ENCODE measurements around the gene ZNF445.

Gene ZNF445

GRCh38 chr3:44416031-44417030 lies 61.1 kb downstream of the ZNF445 start:
- TF ChIP-seq, protein P1, sequence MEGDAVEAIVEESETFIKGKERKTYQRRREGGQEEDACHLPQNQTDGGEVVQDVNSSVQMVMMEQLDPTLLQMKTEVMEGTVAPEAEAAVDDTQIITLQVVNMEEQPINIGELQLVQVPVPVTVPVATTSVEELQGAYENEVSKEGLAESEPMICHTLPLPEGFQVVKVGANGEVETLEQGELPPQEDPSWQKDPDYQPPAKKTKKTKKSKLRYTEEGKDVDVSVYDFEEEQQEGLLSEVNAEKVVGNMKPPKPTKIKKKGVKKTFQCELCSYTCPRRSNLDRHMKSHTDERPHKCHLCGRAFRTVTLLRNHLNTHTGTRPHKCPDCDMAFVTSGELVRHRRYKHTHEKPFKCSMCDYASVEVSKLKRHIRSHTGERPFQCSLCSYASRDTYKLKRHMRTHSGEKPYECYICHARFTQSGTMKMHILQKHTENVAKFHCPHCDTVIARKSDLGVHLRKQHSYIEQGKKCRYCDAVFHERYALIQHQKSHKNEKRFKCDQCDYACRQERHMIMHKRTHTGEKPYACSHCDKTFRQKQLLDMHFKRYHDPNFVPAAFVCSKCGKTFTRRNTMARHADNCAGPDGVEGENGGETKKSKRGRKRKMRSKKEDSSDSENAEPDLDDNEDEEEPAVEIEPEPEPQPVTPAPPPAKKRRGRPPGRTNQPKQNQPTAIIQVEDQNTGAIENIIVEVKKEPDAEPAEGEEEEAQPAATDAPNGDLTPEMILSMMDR (conservative IDR thresholded peaks at IDR 0.05; ENCODE audit: low read depth, low read length): no peak
- Histone ChIP-seq H4K20me1 (ENCODE audit: insufficient read depth) (no peaks in the 10 kb centered on the region), H3K27me3 (ENCODE audit: insufficient read depth, low read depth) (no peaks in the 10 kb centered on the region)

DNA sequence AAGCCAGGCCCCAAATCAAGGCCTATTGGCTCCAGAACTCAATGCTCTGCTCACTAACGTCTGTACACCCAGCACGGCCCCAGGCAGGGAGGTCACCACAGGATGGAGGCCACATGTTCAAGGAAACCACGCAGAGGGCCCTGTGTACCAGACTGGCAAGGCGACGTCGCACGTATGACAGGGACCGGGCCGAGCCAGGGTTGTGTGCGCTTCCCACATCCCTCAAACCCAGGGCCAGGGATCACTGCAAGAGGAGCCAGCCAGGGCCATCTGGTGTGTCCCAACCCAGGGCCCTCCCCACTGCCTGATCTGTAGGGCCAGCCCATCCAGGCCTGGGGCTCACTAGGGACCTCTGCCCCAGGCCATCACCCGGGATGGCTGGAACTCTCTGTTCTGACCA lies 62.0 kb downstream of the ZNF445 start:
- no peak overlapping the region for H2AFZ ChIP-seq (ENCODE audit: low read depth)

More at GRCh38 chr3:44416031-44417030, 61.1 kb downstream of the ZNF445 start:
- no peaks in the 10 kb centered on the region for H3K4me1 ChIP-seq (ENCODE audit: low read depth, poor library complexity, severe bottlenecking)
- no peak overlapping the region for H3K27ac ChIP-seq
- H3K36me3 ChIP-seq (ENCODE audit: insufficient read depth): no peaks in the 10 kb centered on the region
- H3K4me2 ChIP-seq: no peak overlapping the region
- H3K4me3 ChIP-seq (IDR thresholded peaks at IDR 0.05; ENCODE audit: insufficient read depth, low read depth, low read length): no peak overlapping the region
- no peak overlapping the region for H3K9ac ChIP-seq
- H3K79me2 ChIP-seq (ENCODE audit: insufficient read depth, low read depth): no peaks in the 10 kb centered on the region
- H2AFZ ChIP-seq (ENCODE audit: low read depth): no peak overlapping the region

GRCh38 chr3:44414517-44415090 lies 62.9 kb downstream of the ZNF445 start:
- Histone ChIP-seq H3K9ac (no peak overlapping the region), H3K36me3 (ENCODE audit: insufficient read depth) (no peaks in the 10 kb centered on the region), H3K79me2 (ENCODE audit: insufficient read depth, low read depth) (no peaks in the 10 kb centered on the region), H3K4me1 (ENCODE audit: low read depth, poor library complexity, severe bottlenecking) (no peaks in the 10 kb centered on the region), H4K20me1 (ENCODE audit: insufficient read depth) (no peaks in the 10 kb centered on the region), H3K4me3 (IDR thresholded peaks at IDR 0.05; ENCODE audit: insufficient read depth, low read depth, low read length) (no peak overlapping the region), H3K27me3 (ENCODE audit: insufficient read depth, low read depth) (no peaks in the 10 kb centered on the region), H3K4me2 (no peak overlapping the region), H2AFZ (ENCODE audit: low read depth) (no peak overlapping the region), H3K27ac (no peak overlapping the region)
- TF ChIP-seq, protein P1 (conservative IDR thresholded peaks at IDR 0.05; ENCODE audit: low read depth, low read length): no peak

More for the DNA sequence above, 62.0 kb downstream of the ZNF445 start:
- H3K36me3 ChIP-seq (ENCODE audit: insufficient read depth): no peaks in the 10 kb centered on the region
- no peaks in the 10 kb centered on the region for H3K27me3 ChIP-seq (ENCODE audit: insufficient read depth, low read depth)
- TF ChIP-seq, protein P1 (conservative IDR thresholded peaks at IDR 0.05; ENCODE audit: low read depth, low read length): no peak
- H3K4me1 ChIP-seq (ENCODE audit: low read depth, poor library complexity, severe bottlenecking): no peaks in the 10 kb centered on the region
- H3K4me3 ChIP-seq (IDR thresholded peaks at IDR 0.05; ENCODE audit: insufficient read depth, low read depth, low read length): no peak overlapping the region
- H3K27ac ChIP-seq: no peak overlapping the region
- H3K9ac ChIP-seq: no peak overlapping the region
- H3K79me2 ChIP-seq (ENCODE audit: insufficient read depth, low read depth): no peaks in the 10 kb centered on the region
- no peaks in the 10 kb centered on the region for H4K20me1 ChIP-seq (ENCODE audit: insufficient read depth)
- no peak overlapping the region for H3K4me2 ChIP-seq

DNA sequence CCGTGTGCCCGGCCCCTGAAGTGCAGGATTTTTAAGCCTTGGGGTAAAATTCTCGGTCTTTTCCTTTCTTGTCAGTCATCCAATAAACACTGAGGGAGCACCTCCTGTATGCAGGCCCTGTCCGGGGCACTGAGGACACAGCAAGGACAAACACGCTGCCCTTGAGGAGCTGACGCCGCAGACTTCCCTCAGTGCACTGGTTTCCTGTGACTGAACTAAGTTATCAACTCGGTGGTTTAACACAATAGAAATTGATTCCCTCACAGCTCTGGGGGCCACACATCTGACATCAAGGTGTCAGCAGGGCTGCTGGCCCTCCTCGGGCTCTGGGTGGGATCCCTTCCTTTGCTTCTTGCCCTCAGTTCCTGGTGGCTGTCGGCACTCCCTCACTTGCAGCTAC lies 65.1 kb downstream of the ZNF445 start:
- Histone ChIP-seq H3K36me3 (ENCODE audit: insufficient read depth) (no peaks in the 10 kb centered on the region), H3K9ac (no peak overlapping the region), H3K79me2 (ENCODE audit: insufficient read depth, low read depth) (no peaks in the 10 kb centered on the region), H3K4me2 (no peak overlapping the region), H3K4me1 (ENCODE audit: low read depth, poor library complexity, severe bottlenecking) (no peaks in the 10 kb centered on the region), H3K4me3 (IDR thresholded peaks at IDR 0.05; ENCODE audit: insufficient read depth, low read depth, low read length) (no peak overlapping the region), H2AFZ (ENCODE audit: low read depth) (no peak overlapping the region), H3K27ac (no peak overlapping the region), H4K20me1 (ENCODE audit: insufficient read depth) (no peaks in the 10 kb centered on the region), H3K27me3 (ENCODE audit: insufficient read depth, low read depth) (no peaks in the 10 kb centered on the region)
- TF ChIP-seq, protein P1 (conservative IDR thresholded peaks at IDR 0.05; ENCODE audit: low read depth, low read length): no peak

All from KMS-11 (cell line).